GM12864 (cell line): Measurements from ENCODE around the gene JMJD1C.
A peak's percentile ranks its signal among the peaks of the same experiment; 100 is the strongest.

Source experiments
- DNase-seq: peaks from one replicate; pipeline ENCODE4 v3.0.0-alpha.2; 2011; ENCODE audit warnings: low read depth
- H3K4me3 ChIP-seq: 2 replicates; pipeline ENCODE4 v1.5.1; 2011; ENCODE audit warnings: mild to moderate bottlenecking, low read depth, low read length, control low read depth
- TF ChIP-seq, protein P1 (sequence below): IDR thresholded peaks from 2 replicates; pipeline ENCODE4 v1.5.1; 2011; ENCODE audit warnings: low read depth, mild to moderate bottlenecking, moderate library complexity, low read length, control low read depth, inconsistent platforms; ENCODE audit errors: missing control alignments

JMJD1C gene

DNA sequence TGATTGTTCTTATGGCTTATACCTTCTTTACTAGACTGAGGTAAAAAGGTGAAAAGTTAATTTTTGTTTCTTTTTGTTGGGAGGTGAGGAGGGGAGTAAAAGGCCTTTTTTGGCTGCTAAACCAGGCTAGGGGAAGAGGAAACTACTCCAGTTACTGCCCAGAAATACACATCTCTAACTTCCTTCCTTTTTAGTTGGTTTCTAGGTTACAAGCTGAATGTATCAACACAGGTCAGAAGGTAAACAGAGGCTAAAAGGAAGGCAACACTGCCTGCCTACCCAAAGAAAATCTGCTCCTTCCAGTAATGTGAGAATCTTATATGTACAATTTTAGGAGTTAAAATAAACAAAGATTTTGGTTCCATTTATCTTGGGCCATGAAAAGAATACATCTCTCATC lies 192.2 kb downstream of the JMJD1C start:
- DNase-seq: no peak
- no peak overlapping the region for H3K4me3 ChIP-seq
- TF ChIP-seq, protein P1, sequence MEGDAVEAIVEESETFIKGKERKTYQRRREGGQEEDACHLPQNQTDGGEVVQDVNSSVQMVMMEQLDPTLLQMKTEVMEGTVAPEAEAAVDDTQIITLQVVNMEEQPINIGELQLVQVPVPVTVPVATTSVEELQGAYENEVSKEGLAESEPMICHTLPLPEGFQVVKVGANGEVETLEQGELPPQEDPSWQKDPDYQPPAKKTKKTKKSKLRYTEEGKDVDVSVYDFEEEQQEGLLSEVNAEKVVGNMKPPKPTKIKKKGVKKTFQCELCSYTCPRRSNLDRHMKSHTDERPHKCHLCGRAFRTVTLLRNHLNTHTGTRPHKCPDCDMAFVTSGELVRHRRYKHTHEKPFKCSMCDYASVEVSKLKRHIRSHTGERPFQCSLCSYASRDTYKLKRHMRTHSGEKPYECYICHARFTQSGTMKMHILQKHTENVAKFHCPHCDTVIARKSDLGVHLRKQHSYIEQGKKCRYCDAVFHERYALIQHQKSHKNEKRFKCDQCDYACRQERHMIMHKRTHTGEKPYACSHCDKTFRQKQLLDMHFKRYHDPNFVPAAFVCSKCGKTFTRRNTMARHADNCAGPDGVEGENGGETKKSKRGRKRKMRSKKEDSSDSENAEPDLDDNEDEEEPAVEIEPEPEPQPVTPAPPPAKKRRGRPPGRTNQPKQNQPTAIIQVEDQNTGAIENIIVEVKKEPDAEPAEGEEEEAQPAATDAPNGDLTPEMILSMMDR: no peak

DNA sequence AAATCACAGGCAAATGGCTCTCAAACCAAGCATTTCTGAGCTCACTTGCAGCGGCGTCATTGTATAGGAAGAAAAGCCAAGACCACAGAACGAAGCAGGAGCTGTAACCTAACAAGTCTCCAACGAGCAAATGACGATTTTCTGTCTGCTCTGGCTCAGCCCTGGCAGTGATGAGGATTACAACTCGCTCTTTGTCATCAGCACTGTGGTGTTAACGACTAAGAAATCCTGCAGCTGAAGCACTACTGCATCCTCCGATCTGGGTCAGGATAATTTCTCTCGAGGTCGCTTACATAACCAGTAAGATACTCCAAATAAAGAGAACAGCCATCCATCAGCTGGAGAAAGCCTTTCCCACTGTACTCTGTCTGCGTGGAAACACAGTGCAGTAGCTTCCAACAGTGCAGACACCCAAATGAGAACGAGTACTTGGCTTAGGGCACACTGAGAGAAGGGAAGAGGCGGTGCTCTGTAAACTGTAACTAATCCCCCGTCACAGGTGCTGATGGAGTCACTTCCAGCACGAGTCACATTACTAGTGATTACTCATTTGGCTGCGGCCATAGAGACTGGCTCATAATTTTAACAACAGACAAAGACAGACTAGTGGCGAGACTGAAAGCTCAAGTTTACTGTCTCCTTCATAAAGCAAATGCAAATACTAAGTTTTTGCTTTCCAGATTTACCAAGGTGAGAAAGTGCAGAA lies 196.8 kb downstream of the JMJD1C start:
- DNase-seq: peak; percentile 97
- H3K4me3 ChIP-seq: peak overlapping the region; percentile 72
- TF ChIP-seq, protein P1: peak; percentile 42

GRCh38 chr10:63268149-63268797 lies 197.5 kb downstream of the JMJD1C start:
- DNase-seq: no peak
- TF ChIP-seq, protein P1: no peak
- peak overlapping the region; percentile 72 for H3K4me3 ChIP-seq

DNA sequence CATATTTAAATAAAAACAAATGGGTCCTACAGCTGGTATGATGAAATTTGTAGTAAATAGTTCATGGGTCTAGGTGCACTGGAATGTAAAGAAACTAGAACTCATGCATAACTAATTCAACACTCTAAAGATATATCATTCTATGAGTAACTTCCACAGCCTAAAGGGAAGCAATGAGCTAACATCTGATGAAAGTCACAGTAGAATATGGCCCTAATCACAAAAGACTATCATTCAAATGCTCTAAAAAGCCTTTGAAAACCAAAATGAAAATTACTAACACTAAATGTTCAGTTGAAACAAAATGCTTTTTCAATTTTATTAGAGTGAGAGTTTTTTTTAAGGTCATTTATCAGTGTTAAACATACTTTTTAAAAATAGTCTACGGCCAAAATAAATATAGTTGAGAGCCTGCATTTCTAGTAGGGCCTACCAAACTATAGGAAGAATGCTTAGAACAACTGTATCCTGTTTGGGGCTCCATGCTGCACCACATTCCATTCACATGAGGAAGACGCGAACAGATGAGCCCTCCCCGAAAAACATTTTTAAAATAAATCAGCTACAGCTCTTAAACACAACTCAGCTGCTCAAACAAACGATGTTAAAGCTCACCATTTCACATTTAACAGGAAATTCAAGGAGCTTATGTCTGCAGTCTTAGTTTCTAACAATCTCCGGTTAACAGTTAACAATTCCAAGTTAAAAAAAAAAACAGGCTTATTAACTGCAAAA lies 198.2 kb downstream of the JMJD1C start:
- peak overlapping the region; percentile 72 for H3K4me3 ChIP-seq
- TF ChIP-seq, protein P1: no peak
- DNase-seq: no peak

- DNase-seq: no peak
- TF ChIP-seq, protein P1: no peak
- H3K4me3 ChIP-seq: peak overlapping the region; percentile 72
Measured at GRCh38 chr10:63266391-63267316, 199.1 kb downstream of the JMJD1C start.

GRCh38 chr10:63265683-63266235 lies 200.0 kb downstream of the JMJD1C start:
- H3K4me3 ChIP-seq: peak overlapping the region; percentile 72; the same call in 1 of the 2 replicates
- DNase-seq: no peak
- TF ChIP-seq, protein P1: no peak
